Central memory CD8-positive, alpha-beta T cell (primary cell): ENCODE measurements around the gene C6orf52.
"Not testable (repeated sequence)": the region's sequence is repeated elsewhere in the genome, so short reads cannot be mapped to it uniquely, and the experiment has no call there.

Experiments
- ATAC-seq: fragments of 150-1000 bp; cut with Tn5 transposase; replicated peaks from 2 replicates; pipeline ENCODE4 v1.10.0; 2022; ENCODE audit warnings: mild to moderate bottlenecking, moderate FRiP score, moderate number of reproducible peaks; ENCODE audit not compliant: poor library complexity, severe bottlenecking; ENCODE audit errors: extremely low read depth
- DNase-seq, 2 donors: peaks; one replicate each; pipeline ENCODE4 v3.0.0; 2021; ENCODE audit warnings: low spot score in 2 of 2
- H3K27ac Mint-ChIP-seq: one replicate; pipeline ENCODE4 v1.8.0; 2022; ENCODE audit warnings: low read depth, mild to moderate bottlenecking, moderate library complexity, mixed read lengths
- H3K27me3 Mint-ChIP-seq: one replicate; pipeline ENCODE4 v1.8.0; 2022; ENCODE audit warnings: mixed read lengths
- H3K36me3 Mint-ChIP-seq: one replicate; pipeline ENCODE4 v1.8.0; 2022; ENCODE audit warnings: mild to moderate bottlenecking, moderate library complexity, mixed read lengths; ENCODE audit not compliant: insufficient read depth
- H3K4me1 Mint-ChIP-seq: one replicate; pipeline ENCODE4 v1.8.0; 2022; ENCODE audit warnings: mixed read lengths
- H3K4me3 Mint-ChIP-seq: one replicate; pipeline ENCODE4 v1.8.0; 2022; ENCODE audit warnings: mild to moderate bottlenecking, moderate library complexity, mixed read lengths
- H3K9me3 Mint-ChIP-seq: one replicate; pipeline ENCODE4 v1.8.0; 2022; ENCODE audit warnings: mixed read lengths

The C6orf52 gene

GRCh38 chr6:10662207-10662606, 32.2 kb downstream of the C6orf52 start:
- DNase-seq (no peak), ATAC-seq (no peak)
- no peaks in the 10 kb centered on the region for H3K4me1 Mint-ChIP-seq
- H3K36me3 Mint-ChIP-seq, result no peaks in the 10 kb centered on the region
- H3K9me3 Mint-ChIP-seq, result no peaks in the 10 kb centered on the region
- no peak overlapping the region for H3K27ac Mint-ChIP-seq
- H3K4me3 Mint-ChIP-seq, result no peak overlapping the region
- peaks cover 40% of the 10 kb centered on the region for H3K27me3 Mint-ChIP-seq

DNA sequence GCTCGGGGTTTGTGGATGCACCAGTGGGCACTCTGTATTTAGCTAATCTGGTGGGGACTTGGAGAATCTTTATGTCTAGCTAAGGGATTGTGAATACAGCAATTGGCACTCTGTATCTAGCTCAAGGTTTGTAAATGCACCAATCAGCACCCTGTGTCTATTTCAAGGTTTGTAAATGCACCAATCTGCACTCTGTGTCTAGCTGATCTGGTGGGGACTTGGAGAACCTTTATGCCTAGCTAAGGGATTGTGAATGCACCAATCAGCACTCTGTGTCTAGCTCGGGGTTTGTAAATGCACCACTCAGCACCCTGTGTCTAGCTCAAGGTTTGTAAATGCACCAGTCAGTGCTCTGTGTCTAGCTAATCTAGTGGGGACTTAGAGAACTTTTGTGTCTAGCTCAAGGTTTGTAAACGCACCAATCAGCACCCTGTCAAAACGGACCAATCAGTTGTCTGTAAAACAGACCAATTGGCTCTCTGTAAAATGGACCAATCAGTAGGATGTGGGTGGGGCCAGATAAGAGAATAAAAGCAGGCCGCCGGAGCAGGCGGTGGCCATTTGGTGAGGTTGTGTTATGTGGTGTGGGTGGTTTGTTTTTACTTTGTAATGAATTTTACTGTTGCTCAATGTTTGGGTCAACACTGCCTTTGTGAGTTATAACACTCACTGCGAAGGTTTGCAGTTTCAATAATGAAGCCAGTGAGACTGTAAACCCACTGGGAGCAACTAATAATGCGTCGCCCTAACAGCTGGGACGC, 33.8 kb downstream of the C6orf52 start:
- not testable (repeated sequence) for H3K36me3 Mint-ChIP-seq, DNase-seq, H3K9me3 Mint-ChIP-seq, H3K27ac Mint-ChIP-seq, ATAC-seq, H3K4me1 Mint-ChIP-seq
- peaks cover 31% of the 10 kb centered on the region for H3K27me3 Mint-ChIP-seq
- peak overlapping the region; percentile 70 for H3K4me3 Mint-ChIP-seq

- DNase-seq (no peak), ATAC-seq (no peak)
- Mint-ChIP-seq H3K4me1 (peaks cover 9% of the 10 kb centered on the region), H3K4me3 (peak overlapping the region; percentile 70), H3K27ac (no peak overlapping the region), H3K36me3 (no peaks in the 10 kb centered on the region), H3K9me3 (no peaks in the 10 kb centered on the region), H3K27me3 (peaks cover 32% of the 10 kb centered on the region)
Observed at GRCh38 chr6:10659699-10660348, 34.6 kb downstream of the C6orf52 start.

DNA sequence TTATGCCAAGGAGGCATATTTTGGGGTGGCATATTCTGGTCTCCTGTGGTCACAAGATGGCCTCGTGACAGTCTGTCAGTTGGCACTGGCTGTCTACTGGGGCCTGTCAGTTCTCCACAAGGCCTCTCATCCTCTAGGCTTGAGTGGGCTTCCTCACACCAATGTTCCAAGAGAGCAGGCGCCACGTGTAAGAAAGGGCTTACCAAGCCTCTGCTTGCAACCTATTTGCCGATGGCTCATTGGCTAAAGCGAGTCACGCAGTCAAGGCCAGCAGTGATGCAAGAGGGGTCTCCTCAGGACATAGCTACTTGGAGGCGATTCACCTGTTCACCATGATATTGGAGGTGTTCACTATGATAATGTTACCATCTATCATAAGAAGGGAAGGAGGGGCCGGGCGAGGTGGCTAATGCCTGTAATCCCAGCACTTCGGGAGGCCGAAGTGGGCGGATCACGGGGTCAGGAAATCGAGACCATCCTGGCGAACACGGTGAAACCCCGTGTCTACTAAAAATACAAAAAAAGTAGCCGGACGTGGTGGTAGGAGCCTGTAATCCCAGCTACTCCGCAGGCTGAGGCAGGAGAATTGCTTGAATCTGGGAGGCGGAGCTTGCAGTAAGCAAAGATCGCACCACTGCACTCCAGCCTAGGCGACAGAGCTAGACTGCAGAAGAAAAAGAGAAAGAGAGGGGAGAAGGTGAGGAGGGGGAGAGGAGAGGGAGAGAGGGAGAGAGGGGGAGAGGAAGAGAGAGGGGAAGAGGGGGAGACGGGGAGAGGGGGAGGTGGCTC, 35.3 kb downstream of the C6orf52 start:
- no peak for DNase-seq
- Mint-ChIP-seq H3K27me3 (peaks cover 35% of the 10 kb centered on the region), H3K27ac (peak overlapping the region; percentile 53), H3K36me3 (no peaks in the 10 kb centered on the region), H3K9me3 (no peaks in the 10 kb centered on the region), H3K4me1 (peaks cover 9% of the 10 kb centered on the region), H3K4me3 (peak overlapping the region; percentile 70)
- no peak for ATAC-seq

- Mint-ChIP-seq H3K27ac (no peak overlapping the region), H3K4me3 (no peak overlapping the region), H3K9me3 (no peaks in the 10 kb centered on the region), H3K27me3 (peaks cover 64% of the 10 kb centered on the region), H3K4me1 (peaks cover 9% of the 10 kb centered on the region), H3K36me3 (no peaks in the 10 kb centered on the region)
- DNase-seq (no peak), ATAC-seq (peak; percentile 46)
Observed at GRCh38 chr6:10655508-10656055, 38.8 kb downstream of the C6orf52 start.

- peaks cover 6% of the 10 kb centered on the region for H3K4me1 Mint-ChIP-seq
- ATAC-seq (no peak), DNase-seq (no peak)
- no peak overlapping the region for H3K4me3 Mint-ChIP-seq
- peaks cover 44% of the 10 kb centered on the region for H3K27me3 Mint-ChIP-seq
- no peak overlapping the region for H3K27ac Mint-ChIP-seq
- no peaks in the 10 kb centered on the region for H3K36me3 Mint-ChIP-seq
- no peaks in the 10 kb centered on the region for H3K9me3 Mint-ChIP-seq
Observed at GRCh38 chr6:10644225-10644624, 50.2 kb downstream of the C6orf52 start.

- no peaks in the 10 kb centered on the region for H3K36me3 Mint-ChIP-seq
- no peak overlapping the region for H3K27ac Mint-ChIP-seq
- ATAC-seq (no peak), DNase-seq (no peak)
- peaks cover 6% of the 10 kb centered on the region for H3K4me1 Mint-ChIP-seq
- no peak overlapping the region for H3K4me3 Mint-ChIP-seq
- H3K27me3 Mint-ChIP-seq, result peaks cover 43% of the 10 kb centered on the region
- no peaks in the 10 kb centered on the region for H3K9me3 Mint-ChIP-seq
Observed at GRCh38 chr6:10643201-10643651, 51.2 kb downstream of the C6orf52 start.

DNA sequence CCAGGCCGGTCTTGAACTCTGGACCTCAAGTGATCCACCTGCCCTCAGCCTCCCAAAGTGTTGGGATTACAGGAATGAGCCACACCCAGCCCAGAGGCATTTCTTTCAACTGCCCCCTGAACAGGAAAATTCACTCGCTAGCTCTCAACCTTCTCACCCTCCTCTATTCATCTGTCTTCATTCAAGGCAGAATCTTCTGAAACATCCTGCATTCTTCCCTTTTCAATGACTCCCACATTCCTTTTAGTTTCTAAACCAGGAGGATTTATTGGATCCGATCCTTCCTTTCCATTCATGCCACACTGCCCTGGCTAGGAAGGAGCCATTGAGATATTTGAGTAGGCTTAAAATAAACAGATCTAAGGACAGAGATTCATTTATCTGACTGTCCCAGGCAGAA, 52.9 kb downstream of the C6orf52 start:
- Mint-ChIP-seq H3K4me3 (no peak overlapping the region), H3K36me3 (no peaks in the 10 kb centered on the region), H3K27me3 (peaks cover 34% of the 10 kb centered on the region), H3K9me3 (no peaks in the 10 kb centered on the region), H3K4me1 (peaks cover 6% of the 10 kb centered on the region), H3K27ac (no peak overlapping the region)
- no peak for ATAC-seq
- DNase-seq, result no peak

- ATAC-seq, result no peak
- no peak overlapping the region for H3K27ac Mint-ChIP-seq
Observed at GRCh38 chr6:10640412-10640811, 54.0 kb downstream of the C6orf52 start.

GRCh38 chr6:10633216-10633615, 61.2 kb downstream of the C6orf52 start:
- no peaks in the 10 kb centered on the region for H3K36me3 Mint-ChIP-seq
- H3K4me3 Mint-ChIP-seq, result no peak overlapping the region
- H3K27me3 Mint-ChIP-seq, result no peaks in the 10 kb centered on the region
- H3K9me3 Mint-ChIP-seq, result no peaks in the 10 kb centered on the region
- DNase-seq (no peak), ATAC-seq (no peak)
- H3K27ac Mint-ChIP-seq, result no peak overlapping the region
- no peaks in the 10 kb centered on the region for H3K4me1 Mint-ChIP-seq

More at GRCh38 chr6:10640412-10640811, 54.0 kb downstream of the C6orf52 start:
- no peak for DNase-seq
- H3K27me3 Mint-ChIP-seq, result peaks cover 34% of the 10 kb centered on the region
- H3K4me1 Mint-ChIP-seq, result peaks cover 6% of the 10 kb centered on the region
- H3K9me3 Mint-ChIP-seq, result no peaks in the 10 kb centered on the region
- no peak overlapping the region for H3K4me3 Mint-ChIP-seq
- no peaks in the 10 kb centered on the region for H3K36me3 Mint-ChIP-seq

DNA sequence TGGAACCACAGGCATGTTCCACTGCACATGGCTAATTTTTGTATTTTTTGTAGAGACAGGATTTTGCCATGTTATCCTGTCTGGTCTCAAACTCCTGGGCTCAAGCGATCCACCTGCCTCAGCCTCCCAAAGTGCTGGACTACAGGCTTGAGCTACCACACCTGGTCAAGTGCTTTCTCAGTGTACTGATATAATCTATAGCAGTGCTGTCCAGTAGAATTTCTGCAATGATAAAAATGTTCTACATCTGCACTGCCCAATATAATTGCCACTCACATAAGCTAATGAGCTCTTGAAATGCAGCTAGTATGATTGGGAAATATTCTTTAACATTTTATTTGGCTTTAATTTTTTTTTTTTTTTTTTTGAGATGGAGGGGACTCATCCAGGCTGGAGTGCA, 64.2 kb downstream of the C6orf52 start:
- DNase-seq (no peak), ATAC-seq (no peak)
- Mint-ChIP-seq H3K27ac (no peak overlapping the region), H3K9me3 (no peaks in the 10 kb centered on the region), H3K27me3 (no peaks in the 10 kb centered on the region), H3K4me1 (peaks cover under 1% of the 10 kb centered on the region), H3K36me3 (no peaks in the 10 kb centered on the region), H3K4me3 (no peak overlapping the region)

DNA sequence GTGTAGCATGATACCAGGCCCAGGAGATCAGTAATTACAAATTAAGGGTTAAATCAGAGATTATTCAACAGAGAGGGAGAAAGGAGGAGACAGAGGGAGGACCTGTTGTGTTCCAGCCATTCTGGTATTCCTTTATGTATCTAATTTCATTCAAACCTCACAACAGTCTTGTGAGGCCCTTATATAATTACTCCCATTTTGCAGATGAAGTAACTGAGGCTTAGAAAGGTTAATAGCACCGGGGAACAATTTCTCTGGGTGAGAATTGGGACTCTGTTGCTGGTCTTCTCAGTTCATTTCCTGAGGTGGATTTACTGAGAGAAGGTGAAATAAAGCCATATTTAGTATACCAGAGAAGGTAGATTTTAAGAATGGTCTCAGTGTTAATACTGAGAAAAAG, 66.6 kb downstream of the C6orf52 start:
- peaks cover 7% of the 10 kb centered on the region for H3K4me1 Mint-ChIP-seq
- H3K9me3 Mint-ChIP-seq, result no peaks in the 10 kb centered on the region
- peaks cover 2% of the 10 kb centered on the region for H3K36me3 Mint-ChIP-seq
- H3K27me3 Mint-ChIP-seq, result no peaks in the 10 kb centered on the region
- H3K4me3 Mint-ChIP-seq, result no peak overlapping the region
- H3K27ac Mint-ChIP-seq, result no peak overlapping the region
- no peak for ATAC-seq
- DNase-seq, result no peak
